SW480 (cell line): ENCODE data around the gene AXIN2.

Source experiments
- DNase-seq: peaks from one replicate; pipeline ENCODE4 v3.0.0-alpha.2; 2016; ENCODE audit warnings: low spot score

Gene AXIN2

GRCh38 chr17:65482201-65482600, 79.2 kb downstream of the AXIN2 start:
- no peak for DNase-seq

GRCh38 chr17:65479282-65479681, 82.2 kb downstream of the AXIN2 start:
- no peak for DNase-seq
